Neural progenitor cell (in vitro differentiated cells): ENCODE data around the gene TFE3.

Source experiments
- EZH2 ChIP-seq: fragments of 200-600 bp; sonication (generic); IDR thresholded peaks from 2 replicates; pipeline ENCODE4 v1.6.1; 2017; ENCODE audit warnings: antibody characterized with exemption, mild to moderate bottlenecking, moderate library complexity
- EZH2phosphoT487 ChIP-seq: fragments of 200-600 bp; sonication (generic); IDR thresholded peaks from 2 replicates; pipeline ENCODE4 v1.6.1; 2017; ENCODE audit warnings: antibody characterized with exemption
- TF ChIP-seq, protein P1 (sequence below): fragments of 200-600 bp; sonication (generic); IDR thresholded peaks from 2 replicates; pipeline ENCODE4 v1.5.1; 2017; ENCODE audit warnings: antibody characterized with exemption, mild to moderate bottlenecking

DNA sequence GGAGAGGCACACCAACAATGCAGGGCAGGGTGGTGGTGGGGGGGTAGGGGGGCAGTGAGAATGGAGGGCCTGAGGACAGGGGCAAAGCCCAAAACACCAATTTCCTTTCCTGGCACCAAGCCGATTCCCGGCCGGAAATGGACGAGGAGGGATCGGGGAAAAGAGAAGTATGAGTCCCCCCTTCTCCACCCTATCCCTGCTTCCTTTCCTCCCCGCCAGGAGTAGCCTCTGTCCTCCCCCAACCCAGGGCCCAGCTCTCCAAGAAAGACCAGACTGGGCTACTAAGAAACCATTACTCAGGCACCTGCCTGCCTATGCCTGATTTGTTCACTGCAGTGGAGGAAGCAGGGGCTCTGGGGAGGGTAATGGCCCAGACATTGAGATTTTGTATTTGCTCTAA, 16.0 kb upstream of the TFE3 start:
- TF ChIP-seq, protein P1, sequence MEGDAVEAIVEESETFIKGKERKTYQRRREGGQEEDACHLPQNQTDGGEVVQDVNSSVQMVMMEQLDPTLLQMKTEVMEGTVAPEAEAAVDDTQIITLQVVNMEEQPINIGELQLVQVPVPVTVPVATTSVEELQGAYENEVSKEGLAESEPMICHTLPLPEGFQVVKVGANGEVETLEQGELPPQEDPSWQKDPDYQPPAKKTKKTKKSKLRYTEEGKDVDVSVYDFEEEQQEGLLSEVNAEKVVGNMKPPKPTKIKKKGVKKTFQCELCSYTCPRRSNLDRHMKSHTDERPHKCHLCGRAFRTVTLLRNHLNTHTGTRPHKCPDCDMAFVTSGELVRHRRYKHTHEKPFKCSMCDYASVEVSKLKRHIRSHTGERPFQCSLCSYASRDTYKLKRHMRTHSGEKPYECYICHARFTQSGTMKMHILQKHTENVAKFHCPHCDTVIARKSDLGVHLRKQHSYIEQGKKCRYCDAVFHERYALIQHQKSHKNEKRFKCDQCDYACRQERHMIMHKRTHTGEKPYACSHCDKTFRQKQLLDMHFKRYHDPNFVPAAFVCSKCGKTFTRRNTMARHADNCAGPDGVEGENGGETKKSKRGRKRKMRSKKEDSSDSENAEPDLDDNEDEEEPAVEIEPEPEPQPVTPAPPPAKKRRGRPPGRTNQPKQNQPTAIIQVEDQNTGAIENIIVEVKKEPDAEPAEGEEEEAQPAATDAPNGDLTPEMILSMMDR: no peak
- TF ChIP-seq EZH2 (no peak), EZH2phosphoT487 (no peak)
